ENCODE data around the gene HMCES. TPM values are rescaled to one million over a fixed set of nuclear protein-coding genes. Genes with fewer than 3 reads are reported as not detected.
A peak's percentile ranks its signal among the peaks of the same experiment; 100 is the strongest.

The HMCES gene
- polyA plus RNA-seq, 3 donors: 11.9 to 23.0 (median 18.0) TPM

GRCh38 chr3:129277829-129278271 is 820 bp upstream of the HMCES start:
- H3K36me3 Mint-ChIP-seq: peaks cover 50 to 53% of the 10 kb centered on the region in 2 donors
- Histone ChIP-seq H3K9ac (ENCODE audit: insufficient read depth, low read length, poor library complexity, severe bottlenecking) (no peak overlapping the region), H3K4me2 (replicated peaks; ENCODE audit: extremely low read depth, low read length, poor library complexity, severe bottlenecking) (peak overlapping the region; percentile 90), H3K36me3 (replicated peaks in 1 of 2; ENCODE audit: control insufficient read depth in 1 of 2, insufficient read depth in 2 of 2, low read length in 2 of 2) (peaks cover 40 to 52% of the 10 kb centered on the region in 2 donors), H4K20me1 (ENCODE audit: insufficient read depth, low read length) (peaks cover 3% of the 10 kb centered on the region), H3K4me1 (ENCODE audit: control insufficient read depth in 1 of 2, insufficient read depth in 2 of 2, low read length in 2 of 2) (peaks cover 26 to 38% of the 10 kb centered on the region in 2 donors), H3K27ac (ENCODE audit: low read depth in 1 of 2, low read length in 2 of 2) (peak overlapping the region in 1 of 2 donors; percentile 77), H2AFZ (ENCODE audit: insufficient read depth, low read depth, low read length, poor library complexity, severe bottlenecking) (peak overlapping the region; percentile 93), H3K79me2 (ENCODE audit: insufficient read depth, low read length) (no peaks in the 10 kb centered on the region), H3K9me3 (replicated peaks in 1 of 2; ENCODE audit: control insufficient read depth in 1 of 2, insufficient read depth in 1 of 2, low read length in 2 of 2) (no peaks in the 10 kb centered on the region), H3K27me3 (ENCODE audit: control insufficient read depth in 2 of 2, insufficient read depth in 2 of 2, low read length in 2 of 2) (peaks cover 0 to 6% of the 10 kb centered on the region in 2 donors), H3K4me3 (replicated peaks in 1 of 3; ENCODE audit: low read depth in 2 of 3, low read length in 3 of 3) (peak overlapping the region in 1 of 3 experiments; percentile 87)
- peak overlapping the region in 1 of 2 donors; percentile 91 for H3K4me3 Mint-ChIP-seq
- H3K9me3 Mint-ChIP-seq: peaks cover 0 to 1% (median 0%) of the 10 kb centered on the region in 7 donors
- intact Hi-C loops (cut with micrococcal nuclease): loop anchor here in 1 of 2 donors (5.0 kb wide), 1 partner anchor 34 kb away; no protein-coding TSS in a partner anchor
- peak overlapping the region; percentile 86 to 93 (median 90) for H3K27ac Mint-ChIP-seq
- H3K4me1 Mint-ChIP-seq: peaks cover 32% of the 10 kb centered on the region
- WGBS (ENCODE audit: insufficient coverage): 82% methylated on average over 9 of the region's 11 CpGs
- DNase-seq: no peak
- H3K27me3 Mint-ChIP-seq (ENCODE audit: low read depth in 3 of 3): peaks cover 4 to 8% (median 5%) of the 10 kb centered on the region in 3 donors
- TF ChIP-seq CTCF (IDR thresholded peaks at IDR 0.05): no peak

GRCh38 chr3:129278966-129279906 is 566 bp downstream of the HMCES start:
- H3K27ac ChIP-seq (ENCODE audit: low read depth in 1 of 2, low read length in 2 of 2): peak overlapping the region in 1 of 2 donors; percentile 77
- H3K27ac Mint-ChIP-seq: peak overlapping the region; percentile 57 to 93 (median 87)
- H3K4me3 ChIP-seq (replicated peaks in 1 of 3; ENCODE audit: low read depth in 2 of 3, low read length in 3 of 3): peak overlapping the region; percentile 70 to 87 (median 75)
- H3K27me3 Mint-ChIP-seq (ENCODE audit: low read depth in 3 of 3): peaks cover 4 to 8% (median 5%) of the 10 kb centered on the region in 3 donors
- TF ChIP-seq CTCF (IDR thresholded peaks at IDR 0.05): no peak
- H4K20me1 ChIP-seq (ENCODE audit: insufficient read depth, low read length): peaks cover 3% of the 10 kb centered on the region
- peaks cover 26 to 39% of the 10 kb centered on the region in 2 donors for H3K4me1 ChIP-seq (ENCODE audit: control insufficient read depth in 1 of 2, insufficient read depth in 2 of 2, low read length in 2 of 2)
- peaks cover 0 to 1% (median 0%) of the 10 kb centered on the region in 7 donors for H3K9me3 Mint-ChIP-seq
- peak overlapping the region; percentile 98 to 99 for H3K4me3 Mint-ChIP-seq
- peaks cover 38 to 42% of the 10 kb centered on the region in 2 donors for H3K36me3 Mint-ChIP-seq
- under 1% methylated on average over 79 of the region's 82 CpGs for WGBS (ENCODE audit: insufficient coverage)
- DNase-seq: peak; percentile 2 to 16 (median 6)
- H3K4me2 ChIP-seq (replicated peaks; ENCODE audit: extremely low read depth, low read length, poor library complexity, severe bottlenecking): peak overlapping the region; percentile 90
- H2AFZ ChIP-seq (ENCODE audit: insufficient read depth, low read depth, low read length, poor library complexity, severe bottlenecking): peak overlapping the region; percentile 93
- peaks cover 3% of the 10 kb centered on the region for H3K79me2 ChIP-seq (ENCODE audit: insufficient read depth, low read length)
- H3K27me3 ChIP-seq (ENCODE audit: control insufficient read depth in 2 of 2, insufficient read depth in 2 of 2, low read length in 2 of 2): peaks cover 0 to 6% of the 10 kb centered on the region in 2 donors
- H3K9ac ChIP-seq (ENCODE audit: insufficient read depth, low read length, poor library complexity, severe bottlenecking): peak overlapping the region; percentile 81
- peaks cover 27 to 38% of the 10 kb centered on the region in 2 donors for H3K36me3 ChIP-seq (replicated peaks in 1 of 2; ENCODE audit: control insufficient read depth in 1 of 2, insufficient read depth in 2 of 2, low read length in 2 of 2)
- intact Hi-C loops (cut with micrococcal nuclease): loop anchor here in 1 of 2 donors (5.0 kb wide), 1 partner anchor 33 kb away; no protein-coding TSS in a partner anchor
- no peaks in the 10 kb centered on the region for H3K9me3 ChIP-seq (replicated peaks in 1 of 2; ENCODE audit: control insufficient read depth in 1 of 2, insufficient read depth in 1 of 2, low read length in 2 of 2)
- H3K4me1 Mint-ChIP-seq: peaks cover 35% of the 10 kb centered on the region

Data from CD14-positive monocyte (primary cell).